AG20443 (cell line): ENCODE measurements around the gene GLIS1.
"Not testable (repeated sequence)": the region's sequence is repeated elsewhere in the genome, so short reads cannot be mapped to it uniquely, and the experiment has no call there.

Experiments used
- DNase-seq: peaks from one replicate; pipeline ENCODE4 v3.0.0; 2012; ENCODE audit warnings: low spot score, mixed read lengths

The GLIS1 gene

GRCh38 chr1:53739109-53739681, at the start of gene GLIS1:
TSS of gene GLIS1 (minus strand) at chr1:53739164. CDS start at chr1:53738064, 1,100 bp downstream.
- DNase-seq, result peak; percentile 99

GRCh38 chr1:53787655-53788054, 48.7 kb upstream of the GLIS1 start:
- DNase-seq, result no peak

GRCh38 chr1:53783056-53783455, 44.1 kb upstream of the GLIS1 start:
- DNase-seq, result peak; percentile 24

DNA sequence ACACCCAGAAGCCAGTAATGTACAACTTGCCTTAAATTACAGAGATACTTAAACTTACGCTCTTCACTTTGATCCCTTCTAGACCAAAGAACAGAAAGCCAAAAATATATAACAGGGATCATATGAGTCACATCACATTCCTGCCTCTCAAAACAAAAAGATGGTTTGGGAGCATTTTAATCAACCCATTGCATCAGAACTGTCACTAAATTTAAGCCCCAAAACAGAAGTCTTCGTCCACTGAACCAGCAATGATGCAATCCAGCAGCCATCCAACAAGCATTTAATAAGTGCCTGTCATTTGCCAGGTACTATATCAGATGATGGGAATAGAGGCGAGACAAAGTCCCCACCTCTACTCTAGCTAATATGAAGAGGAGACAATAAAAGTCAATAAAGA, 42.7 kb upstream of the GLIS1 start:
- peak; percentile 59 for DNase-seq

GRCh38 chr1:53777272-53777671, 38.3 kb upstream of the GLIS1 start:
- DNase-seq, result no peak

- DNase-seq, result peak; percentile 63
These were observed 32.7 kb upstream of the GLIS1 start for GRCh38 chr1:53771648-53772047.

DNA sequence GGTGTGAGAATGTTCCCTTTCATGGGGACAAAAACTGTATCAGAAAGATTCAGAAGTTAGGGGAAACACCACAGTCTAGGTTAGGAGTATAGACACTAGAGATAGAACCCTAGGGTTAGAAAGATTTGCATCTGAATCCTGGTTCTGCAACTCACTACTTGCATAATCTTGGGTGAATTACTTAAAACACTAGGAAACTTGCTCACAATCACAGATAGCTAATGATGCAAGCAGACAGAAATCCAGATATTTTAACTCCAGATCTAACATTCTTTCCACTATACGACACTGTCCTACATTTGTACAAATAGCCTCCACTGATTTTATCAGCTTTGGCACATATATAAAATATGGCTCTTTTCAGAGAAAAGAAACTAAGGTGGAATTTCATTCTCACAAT, 30.8 kb upstream of the GLIS1 start:
- no peak for DNase-seq

GRCh38 chr1:53769184-53769583, 30.2 kb upstream of the GLIS1 start:
- no peak for DNase-seq

GRCh38 chr1:53766831-53767405, 28.0 kb upstream of the GLIS1 start:
- DNase-seq, result peak; percentile 50

GRCh38 chr1:53766194-53766742, 27.3 kb upstream of the GLIS1 start:
- DNase-seq, result no peak

DNA sequence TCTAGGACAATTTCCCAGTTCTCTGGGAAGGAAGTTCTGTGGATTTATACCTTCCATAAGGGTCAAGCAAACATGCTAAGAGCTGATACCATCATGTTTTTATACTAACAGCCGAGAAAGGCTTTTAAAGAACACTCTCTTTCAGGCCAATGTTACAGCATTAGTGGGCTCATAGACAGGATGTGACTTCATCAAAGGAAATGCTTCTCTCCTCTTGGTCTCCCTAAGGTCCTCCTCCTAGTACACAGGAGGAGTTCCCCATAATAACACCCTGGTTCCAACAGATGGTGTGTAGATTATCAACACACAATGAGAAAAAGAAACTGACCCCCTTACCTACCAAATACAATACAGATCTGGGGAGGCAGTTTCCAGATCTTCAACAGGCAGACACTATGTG, 26.7 kb upstream of the GLIS1 start:
- DNase-seq, result peak; percentile 33

GRCh38 chr1:53763911-53764310, 24.9 kb upstream of the GLIS1 start:
- no peak for DNase-seq

GRCh38 chr1:53763461-53763860, 24.5 kb upstream of the GLIS1 start:
- DNase-seq, result no peak

- DNase-seq, result not testable (repeated sequence)
These were observed 21.5 kb upstream of the GLIS1 start for GRCh38 chr1:53760497-53760896.

- DNase-seq, result no peak
These were observed 16.9 kb upstream of the GLIS1 start for GRCh38 chr1:53755874-53756273.

- DNase-seq, result peak; percentile 80
These were observed 15.7 kb upstream of the GLIS1 start for GRCh38 chr1:53754484-53755312.

DNA sequence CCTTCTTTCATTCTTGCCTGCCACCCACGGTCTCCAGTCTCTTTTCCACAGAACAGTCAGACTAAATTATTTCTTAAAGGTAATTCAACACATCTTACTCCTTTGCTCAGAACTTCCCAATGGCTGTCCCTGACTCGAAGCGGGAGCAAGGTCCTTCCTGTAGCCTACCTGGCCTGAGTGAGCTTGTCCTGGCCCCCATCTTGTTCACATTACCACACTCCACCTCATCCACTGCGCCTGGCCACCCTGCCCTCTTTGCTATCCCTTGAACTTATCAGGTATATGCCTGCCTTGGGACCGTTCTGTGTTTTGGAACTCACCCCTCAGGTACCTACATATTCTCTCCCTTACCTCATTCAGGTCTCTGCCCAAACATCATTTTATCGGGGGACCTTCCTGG, 13.3 kb upstream of the GLIS1 start:
- DNase-seq, result no peak

DNA sequence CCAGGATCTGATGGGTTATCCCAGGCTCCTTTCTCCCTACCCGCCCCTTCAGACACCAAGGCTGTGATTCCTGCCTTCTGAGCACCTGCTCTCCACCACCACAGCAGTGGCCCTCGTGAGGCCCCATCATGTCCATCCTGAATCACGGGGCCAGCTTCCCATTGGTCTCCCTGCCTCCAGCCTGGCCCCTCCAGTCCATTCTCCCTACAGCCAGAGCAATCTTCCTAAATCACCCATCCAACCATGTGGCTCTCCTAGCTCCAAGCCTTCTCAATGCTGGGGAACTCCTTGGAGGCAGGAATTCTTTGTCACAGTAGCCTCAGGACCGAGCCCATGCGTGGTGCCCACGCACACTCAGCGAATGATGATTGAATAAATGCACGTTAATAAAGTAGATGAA, 8.9 kb upstream of the GLIS1 start:
- no peak for DNase-seq

- peak; percentile 85 for DNase-seq
These were observed 1.7 kb upstream of the GLIS1 start for GRCh38 chr1:53740621-53741105.

DNA sequence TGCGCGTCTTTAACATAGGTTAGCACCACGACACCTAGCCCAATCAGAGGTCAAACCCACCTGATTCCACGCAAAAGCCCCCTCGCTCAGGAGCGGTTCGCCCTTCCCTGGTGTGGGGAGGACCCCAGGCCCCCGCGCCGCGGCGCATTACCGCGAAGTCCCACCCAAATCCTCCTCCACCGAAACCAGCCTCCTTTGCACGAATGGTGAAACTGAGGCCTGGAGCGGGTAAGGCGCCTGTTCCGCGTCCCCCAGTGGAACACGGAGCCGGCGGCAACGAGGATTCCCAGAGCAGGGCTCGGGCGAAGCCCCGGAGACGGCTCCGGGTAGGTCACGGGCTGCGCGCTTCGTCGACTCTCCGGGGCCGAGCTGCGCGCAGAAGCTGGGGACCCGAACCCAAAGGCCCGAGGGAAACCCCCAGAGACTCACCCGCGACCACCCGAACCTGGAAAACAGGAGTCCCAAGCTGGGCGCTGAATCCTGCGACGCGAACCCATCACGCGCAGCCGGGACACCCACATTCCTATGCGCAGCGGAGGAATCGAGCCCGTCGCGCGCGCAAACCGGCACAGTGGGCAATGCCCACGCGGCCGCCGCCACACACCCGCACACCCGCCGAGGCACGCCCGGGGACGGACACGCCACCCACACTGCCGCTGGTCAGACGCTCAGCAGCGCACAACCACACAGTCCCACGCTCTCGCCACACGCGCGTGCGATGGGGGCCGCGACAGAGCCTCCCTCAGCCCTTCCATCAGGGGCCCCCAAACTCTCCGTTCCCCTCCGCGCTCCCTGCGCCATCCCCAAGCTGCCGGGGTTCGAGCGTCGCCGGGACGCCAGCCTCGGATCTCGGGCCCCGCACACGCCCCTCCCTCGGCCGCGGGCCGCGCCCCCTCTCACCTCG, 507 bp downstream of the GLIS1 start:
- peak; percentile 29 for DNase-seq

DNA sequence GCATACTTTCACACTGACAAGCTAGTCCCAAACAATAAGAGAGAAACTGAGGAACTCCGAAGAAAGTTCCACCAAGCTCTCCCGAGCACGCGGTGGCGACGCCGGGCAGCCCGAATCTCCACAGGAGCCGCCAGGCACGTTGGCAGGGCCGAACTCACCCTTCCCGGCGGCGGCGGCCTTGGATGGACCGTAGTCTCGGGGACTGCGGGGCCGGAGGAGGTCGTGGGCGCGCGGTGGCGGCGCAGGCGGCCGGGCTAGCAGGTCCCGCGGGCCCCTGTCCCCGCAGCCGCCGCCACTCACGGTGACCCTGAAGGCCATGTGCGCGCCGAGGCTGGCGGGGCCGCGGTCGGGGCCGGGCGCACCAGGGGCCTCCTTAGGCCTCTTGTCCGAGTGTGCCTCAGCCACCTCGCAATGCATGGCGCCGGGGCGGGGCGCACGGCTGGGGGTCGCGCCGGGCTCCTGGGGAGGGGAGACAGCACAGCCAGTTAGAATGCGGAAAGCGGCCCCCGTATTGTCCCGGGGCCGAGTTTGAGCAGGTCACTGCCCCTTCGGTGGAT, 1.2 kb downstream of the GLIS1 start:
- no peak for DNase-seq
